SK-N-SH (cell line): ENCODE measurements around the gene GNG12. TPM values are rescaled to one million over a fixed set of nuclear protein-coding genes. Genes with fewer than 3 reads are reported as not detected.

ENCODE experiments used
- CTCF ChIA-PET: fragments of 300-600, 350-600 bp; formaldehyde crosslinking; extraction: SDS; loops from one replicate; lab custom pipeline; 2021; lab: Yijun Ruan, JAX
- POLR2A ChIA-PET: fragments of 350-600 bp; sonication (Branson Sonifier 250); formaldehyde crosslinking; extraction: SDS; loops from one replicate; lab custom pipeline; 2020; ENCODE audit warnings: antibody characterized with exemption, inconsistent platforms; lab: Yijun Ruan, JAX
- DNase-seq: peaks from one replicate; pipeline ENCODE4 v3.0.0; 2012
- H2AFZ ChIP-seq: fragments of 200-600 bp; sonication (generic); 2 replicates; pipeline ENCODE4 v1.8.1; 2016; ENCODE audit warnings: antibody characterized with exemption, mild to moderate bottlenecking, low read depth
- H3F3A ChIP-seq: fragments of 200-600 bp; sonication (generic); replicated peaks from 2 replicates; pipeline ENCODE3; 2016; ENCODE audit warnings: antibody characterized with exemption, mild to moderate bottlenecking; ENCODE audit not compliant: insufficient read depth
- H3K27ac ChIP-seq, 2 experiments: fragments of 200-500 bp in 1 of 2; fragments of 200-600 bp in 1 of 2; sonication (Bioruptor generic) in 1 of 2; sonication (generic), shearing (Covaris generic) in 1 of 2; 2 replicates each; pipeline versions ENCODE4 v1.5.1 to v1.6.1; 2014 to 2016; ENCODE audit warnings: low read depth in 2 of 2, inconsistent platforms in 1 of 2, low read length in 1 of 2, mild to moderate bottlenecking in 1 of 2, mixed read lengths in 1 of 2
- H3K27me3 ChIP-seq: fragments of 200-600 bp; sonication (generic), shearing (Covaris generic); 2 replicates; pipeline ENCODE4 v1.6.1; 2016; ENCODE audit warnings: mixed run types; ENCODE audit not compliant: insufficient read depth
- H3K36me3 ChIP-seq, 2 experiments: fragments of 200-500 bp in 1 of 2; fragments of 200-600 bp in 1 of 2; sonication (Bioruptor generic) in 1 of 2; sonication (generic) in 1 of 2; replicated peaks in 1 of 2; 2 replicates each; pipeline versions ENCODE3 to v1.5.1; 2014 to 2016; ENCODE audit warnings: low read length in 1 of 2, mild to moderate bottlenecking in 1 of 2; ENCODE audit not compliant: insufficient read depth in 2 of 2, control insufficient read depth in 1 of 2
- H3K4me1 ChIP-seq, 2 experiments: fragments of 200-500 bp in 1 of 2; fragments of 200-600 bp in 1 of 2; sonication (Bioruptor generic) in 1 of 2; sonication (generic), shearing (Covaris generic) in 1 of 2; 2 replicates each; pipeline versions ENCODE4 v1.5.1 to v1.6.1; 2014 to 2016; ENCODE audit warnings: low read depth in 1 of 2, low read length in 1 of 2, mixed run types in 1 of 2; ENCODE audit not compliant: insufficient read depth in 2 of 2, control insufficient read depth in 1 of 2
- H3K4me2 ChIP-seq: fragments of 200-600 bp; sonication (generic), shearing (Covaris generic); 2 replicates; pipeline ENCODE4 v1.6.1; 2017; ENCODE audit warnings: mixed run types
- H3K4me3 ChIP-seq, 2 experiments: fragments of 200-500 bp in 1 of 2; fragments of 200-600 bp in 1 of 2; sonication (Bioruptor generic) in 1 of 2; sonication (generic), shearing (Covaris generic) in 1 of 2; 2 replicates each; pipeline versions ENCODE4 v1.5.1 to v1.8.1; 2014 to 2016; ENCODE audit warnings: low read depth in 2 of 2, inconsistent platforms in 1 of 2, low read length in 1 of 2, mild to moderate bottlenecking in 1 of 2, mixed read lengths in 1 of 2, moderate library complexity in 1 of 2
- H3K79me2 ChIP-seq: fragments of 200-600 bp; sonication (generic); 2 replicates; pipeline ENCODE4 v1.8.1; 2017; ENCODE audit warnings: mild to moderate bottlenecking; ENCODE audit not compliant: insufficient read depth
- H3K9ac ChIP-seq: fragments of 200-600 bp; sonication (generic); 2 replicates; pipeline ENCODE4 v1.6.1; 2017; ENCODE audit warnings: mixed run types
- H3K9me2 ChIP-seq: fragments of 200-600 bp; sonication (generic); 2 replicates; pipeline ENCODE4 v1.6.1; 2017; ENCODE audit warnings: mixed run types
- H3K9me3 ChIP-seq: fragments of 200-600 bp; sonication (generic); 2 replicates; pipeline ENCODE4 v1.6.1; 2017; ENCODE audit warnings: mixed run types, mild to moderate bottlenecking, moderate library complexity
- H4K20me1 ChIP-seq: fragments of 200-600 bp; sonication (generic); 2 replicates; pipeline ENCODE4 v1.6.1; 2017; ENCODE audit warnings: mild to moderate bottlenecking, mixed run types; ENCODE audit not compliant: insufficient read depth
- CHD2 ChIP-seq: fragments of 150-350 bp; IDR thresholded peaks from 2 replicates; pipeline ENCODE4 v1.6.1; 2018; ENCODE audit warnings: low read length; ENCODE audit not compliant: partially characterized antibody
- EP300 ChIP-seq, 2 experiments: IDR thresholded peaks; 2 replicates each; pipeline versions ENCODE4 v1.4.0 to v1.6.1; 2012; ENCODE audit warnings: borderline replicate concordance in 1 of 2, low read depth in 1 of 2, low read length in 1 of 2
- FOXM1 ChIP-seq: IDR thresholded peaks from 2 replicates; pipeline ENCODE4 v1.4.0; 2012; ENCODE audit warnings: low read depth, mild to moderate bottlenecking
- JUND ChIP-seq: IDR thresholded peaks from 2 replicates; pipeline ENCODE4 v1.4.0; 2012
- MXI1 ChIP-seq: IDR thresholded peaks from 2 replicates; pipeline ENCODE4 v1.6.1; 2012; ENCODE audit warnings: mild to moderate bottlenecking, low read depth, low read length, improper control_type of control experiment
- NFIC ChIP-seq: IDR thresholded peaks from 2 replicates; pipeline ENCODE4 v1.4.0; 2012; ENCODE audit warnings: borderline replicate concordance
- NRF1 ChIP-seq: IDR thresholded peaks from 2 replicates; pipeline ENCODE4 v1.6.1; 2012; ENCODE audit warnings: low read depth, mild to moderate bottlenecking, low read length
- POLR2AphosphoS5 ChIP-seq: IDR thresholded peaks from 2 replicates; pipeline ENCODE4 v1.6.1; 2012; ENCODE audit warnings: low read depth, low read length
- RAD21 ChIP-seq: IDR thresholded peaks from 2 replicates; pipeline ENCODE4 v1.6.1; 2012; ENCODE audit warnings: mild to moderate bottlenecking, low read length
- RCOR1 ChIP-seq: fragments of 150-350 bp; IDR thresholded peaks from 2 replicates; pipeline ENCODE4 v1.6.1; 2017; ENCODE audit warnings: antibody characterized with exemption, low read length
- RFX5 ChIP-seq: IDR thresholded peaks from 2 replicates; pipeline ENCODE4 v1.6.1; 2012; ENCODE audit warnings: mild to moderate bottlenecking, improper control_type of control experiment, low read length
- RXRA ChIP-seq: IDR thresholded peaks from 2 replicates; pipeline ENCODE4 v1.4.0; 2012; ENCODE audit warnings: low read depth, mild to moderate bottlenecking, borderline replicate concordance
- SIN3A ChIP-seq: IDR thresholded peaks from 2 replicates; pipeline ENCODE4 v1.6.1; 2012; ENCODE audit warnings: low read depth, mild to moderate bottlenecking, low read length, moderate library complexity, borderline replicate concordance
- SMC3 ChIP-seq: IDR thresholded peaks from 2 replicates; pipeline ENCODE4 v1.6.1; 2012; ENCODE audit warnings: low read depth, low read length, improper control_type of control experiment
- TAF1 ChIP-seq: IDR thresholded peaks from 2 replicates; pipeline ENCODE4 v1.6.1; 2012; ENCODE audit warnings: low read depth, mild to moderate bottlenecking, low read length, moderate library complexity, borderline replicate concordance
- TCF12 ChIP-seq: IDR thresholded peaks from 2 replicates; pipeline ENCODE4 v1.4.0; 2012
- TEAD4 ChIP-seq: IDR thresholded peaks from 2 replicates; pipeline ENCODE4 v1.4.0; 2012; ENCODE audit warnings: mild to moderate bottlenecking, borderline replicate concordance; ENCODE audit not compliant: insufficient read depth
- YY1 ChIP-seq: IDR thresholded peaks from 2 replicates; pipeline ENCODE4 v1.4.0; 2012; ENCODE audit warnings: low read depth, mild to moderate bottlenecking
- WGBS: methylation state at CpG from one replicate; pipeline ENCODE4 v1.1.6; 2017; ENCODE audit warnings: low lambda C conversion rate; 5-methylcytosine and 5-hydroxymethylcytosine counted together
- polyA plus RNA-seq, 3 experiments: library from polyadenylated mRNA; depleted of rRNA; stranded (reverse); fragments of >200 nt; gene quantifications; 2 replicates each; pipeline ENCODE4 v1.2.3, GENCODE V29; 2012
- TF ChIP-seq, protein P1 (sequence below): IDR thresholded peaks from 2 replicates; pipeline ENCODE4 v1.4.0; 2012; ENCODE audit warnings: low read depth, borderline replicate concordance
- TF ChIP-seq, protein P2 (sequence below): IDR thresholded peaks from 2 replicates; pipeline ENCODE4 v1.6.1; 2012; ENCODE audit warnings: mild to moderate bottlenecking, low read depth, low read length, moderate library complexity
- TF ChIP-seq, protein P3 (sequence below): fragments of 150-350 bp; IDR thresholded peaks from 2 replicates; pipeline ENCODE4 v1.6.1; 2017; ENCODE audit warnings: antibody characterized with exemption, low read length, low read depth, borderline replicate concordance

The GNG12 gene
- polyA plus RNA-seq, 1 of the 3 experiments (the other 2 are of a cell fraction) = 41.2 TPM

DNA sequence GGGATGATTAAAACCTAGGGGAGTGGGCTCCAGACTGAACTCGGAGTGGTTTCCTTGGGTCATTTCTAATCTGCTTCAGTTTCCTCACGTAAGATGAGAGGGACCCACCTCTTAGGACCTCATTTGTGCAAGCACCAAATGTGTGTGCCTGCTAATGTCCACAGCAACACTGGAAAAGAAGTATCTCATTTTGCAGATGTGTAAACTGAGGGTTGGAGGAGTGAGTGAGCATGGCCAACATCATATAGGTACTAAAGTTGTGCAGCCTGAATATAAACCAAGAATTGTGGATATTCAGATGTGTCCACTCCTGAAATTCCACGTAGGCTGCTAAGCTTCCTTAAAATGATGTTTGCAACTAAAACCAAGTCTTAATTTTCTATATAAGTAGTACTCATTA, 96.5 kb downstream of the GNG12 start:
- H3K4me3 ChIP-seq = peak overlapping the region in 1 of 2 experiments; percentile 49; a peak in 2 of 4 replicates
- no peaks in the 10 kb centered on the region for H3K9me2 ChIP-seq
- H3K79me2 ChIP-seq = peaks cover 81% of the 10 kb centered on the region
- peak overlapping the region; percentile 82 to 99 for H3K27ac ChIP-seq
- H4K20me1 ChIP-seq = no peaks in the 10 kb centered on the region
- 88% methylated on average over 2 of the region's 3 CpGs for WGBS
- no peaks in the 10 kb centered on the region for H3K36me3 ChIP-seq
- ChIA-PET CTCF (interaction anchor here (0.9 to 2.1 kb wide), 2 partner anchors 23 to 193 kb away, joined by 3 to 14 read pairs; no protein-coding TSS in a partner anchor), POLR2A (no interaction called here)
- TF ChIP-seq RFX5 = no peak
- no peak for TF ChIP-seq SIN3A
- TF ChIP-seq, protein P1, sequence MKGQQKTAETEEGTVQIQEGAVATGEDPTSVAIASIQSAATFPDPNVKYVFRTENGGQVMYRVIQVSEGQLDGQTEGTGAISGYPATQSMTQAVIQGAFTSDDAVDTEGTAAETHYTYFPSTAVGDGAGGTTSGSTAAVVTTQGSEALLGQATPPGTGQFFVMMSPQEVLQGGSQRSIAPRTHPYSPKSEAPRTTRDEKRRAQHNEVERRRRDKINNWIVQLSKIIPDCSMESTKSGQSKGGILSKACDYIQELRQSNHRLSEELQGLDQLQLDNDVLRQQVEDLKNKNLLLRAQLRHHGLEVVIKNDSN = no peak
- TF ChIP-seq, protein P2, sequence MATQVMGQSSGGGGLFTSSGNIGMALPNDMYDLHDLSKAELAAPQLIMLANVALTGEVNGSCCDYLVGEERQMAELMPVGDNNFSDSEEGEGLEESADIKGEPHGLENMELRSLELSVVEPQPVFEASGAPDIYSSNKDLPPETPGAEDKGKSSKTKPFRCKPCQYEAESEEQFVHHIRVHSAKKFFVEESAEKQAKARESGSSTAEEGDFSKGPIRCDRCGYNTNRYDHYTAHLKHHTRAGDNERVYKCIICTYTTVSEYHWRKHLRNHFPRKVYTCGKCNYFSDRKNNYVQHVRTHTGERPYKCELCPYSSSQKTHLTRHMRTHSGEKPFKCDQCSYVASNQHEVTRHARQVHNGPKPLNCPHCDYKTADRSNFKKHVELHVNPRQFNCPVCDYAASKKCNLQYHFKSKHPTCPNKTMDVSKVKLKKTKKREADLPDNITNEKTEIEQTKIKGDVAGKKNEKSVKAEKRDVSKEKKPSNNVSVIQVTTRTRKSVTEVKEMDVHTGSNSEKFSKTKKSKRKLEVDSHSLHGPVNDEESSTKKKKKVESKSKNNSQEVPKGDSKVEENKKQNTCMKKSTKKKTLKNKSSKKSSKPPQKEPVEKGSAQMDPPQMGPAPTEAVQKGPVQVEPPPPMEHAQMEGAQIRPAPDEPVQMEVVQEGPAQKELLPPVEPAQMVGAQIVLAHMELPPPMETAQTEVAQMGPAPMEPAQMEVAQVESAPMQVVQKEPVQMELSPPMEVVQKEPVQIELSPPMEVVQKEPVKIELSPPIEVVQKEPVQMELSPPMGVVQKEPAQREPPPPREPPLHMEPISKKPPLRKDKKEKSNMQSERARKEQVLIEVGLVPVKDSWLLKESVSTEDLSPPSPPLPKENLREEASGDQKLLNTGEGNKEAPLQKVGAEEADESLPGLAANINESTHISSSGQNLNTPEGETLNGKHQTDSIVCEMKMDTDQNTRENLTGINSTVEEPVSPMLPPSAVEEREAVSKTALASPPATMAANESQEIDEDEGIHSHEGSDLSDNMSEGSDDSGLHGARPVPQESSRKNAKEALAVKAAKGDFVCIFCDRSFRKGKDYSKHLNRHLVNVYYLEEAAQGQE = no peak
- TF ChIP-seq CHD2 = no peak
- TF ChIP-seq TAF1 = no peak
- no peak for TF ChIP-seq POLR2AphosphoS5
- TF ChIP-seq YY1 = no peak
- TF ChIP-seq NRF1 = no peak
- no peak for TF ChIP-seq TCF12
- no peak for TF ChIP-seq RXRA
- no peaks in the 10 kb centered on the region for H3K9me3 ChIP-seq
- peaks cover 15 to 43% of the 10 kb centered on the region in 2 experiments; a peak in 3 of 4 replicates for H3K4me1 ChIP-seq
- no peak for DNase-seq
- peak overlapping the region; percentile 80 for H3K4me2 ChIP-seq
- H3K9ac ChIP-seq = peak overlapping the region; percentile 56; the same call in 1 of the 2 replicates
- H2AFZ ChIP-seq = no peak overlapping the region
- H3K27me3 ChIP-seq = no peaks in the 10 kb centered on the region
- H3F3A ChIP-seq = peaks cover 25% of the 10 kb centered on the region

DNA sequence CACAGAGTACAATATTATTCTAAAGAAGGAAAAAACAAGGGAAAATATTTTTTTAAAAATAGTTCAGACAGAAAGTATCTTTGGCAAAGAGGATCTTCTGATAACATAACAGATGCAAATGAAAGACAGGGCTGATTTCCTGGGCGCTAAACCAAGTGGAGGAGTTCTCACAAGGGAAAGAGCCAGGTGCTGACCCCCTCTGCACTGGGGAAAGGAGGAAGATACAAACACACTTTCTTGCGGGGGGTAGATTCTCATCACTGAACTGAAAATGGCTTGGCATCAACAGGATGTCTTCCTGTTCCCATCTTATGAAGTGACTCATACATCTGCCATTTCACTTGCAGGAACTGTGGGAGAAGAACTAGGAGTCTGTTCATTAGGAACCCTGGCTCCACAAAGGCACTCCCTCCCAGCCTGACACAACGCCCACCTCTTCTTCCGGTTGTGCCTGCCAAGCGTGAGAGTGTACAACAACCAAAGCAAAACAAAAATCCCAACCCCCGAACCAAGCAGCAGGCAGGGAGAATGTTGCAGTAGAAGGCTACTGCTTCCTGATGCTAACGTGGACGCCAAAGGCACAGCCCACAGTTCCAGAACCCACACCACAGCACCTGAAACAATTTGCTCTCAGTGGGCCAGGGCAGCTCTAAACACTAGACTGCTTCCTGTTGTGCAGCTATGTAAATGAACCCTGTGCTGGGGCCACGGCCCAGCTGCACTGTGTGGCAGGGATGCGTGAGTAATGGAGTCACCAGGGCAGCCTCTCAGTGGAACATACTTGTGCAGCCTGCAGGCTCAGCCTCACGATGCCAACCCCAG, 97.2 kb downstream of the GNG12 start:
- 6% methylated on average over 10 of the region's 11 CpGs for WGBS
- Histone ChIP-seq H3K9me3 (no peaks in the 10 kb centered on the region), H3K9me2 (no peaks in the 10 kb centered on the region), H3K27ac (peak overlapping the region; percentile 82 to 99), H3K36me3 (no peaks in the 10 kb centered on the region), H2AFZ (peak overlapping the region; percentile 16; the same call in 1 of the 2 replicates), H3K4me1 (peaks cover 15 to 43% of the 10 kb centered on the region in 2 experiments; a peak in 3 of 4 replicates), H3K4me3 (peak overlapping the region; percentile 17 to 49; a peak in 3 of 4 replicates), H3K4me2 (peak overlapping the region; percentile 80), H4K20me1 (no peaks in the 10 kb centered on the region), H3K27me3 (no peaks in the 10 kb centered on the region), H3K79me2 (peaks cover 82% of the 10 kb centered on the region), H3F3A (peaks cover 25% of the 10 kb centered on the region), H3K9ac (peak overlapping the region; percentile 56; the same call in 1 of the 2 replicates)
- ChIA-PET POLR2A (no interaction called here), CTCF (interaction anchor here (0.9 to 1.0 kb wide), 2 partner anchors 175 to 192 kb away, joined by 3 read pairs; no protein-coding TSS in a partner anchor)
- peak; percentile 20 for DNase-seq
- TF ChIP-seq, protein P1 = no peak
- TF ChIP-seq CHD2 = no peak
- TF ChIP-seq TEAD4 = peak; percentile 63; the same call in 1 of the 2 replicates
- no peak for TF ChIP-seq RAD21
- TF ChIP-seq RCOR1 = no peak
- peak; percentile 26 to 65; a peak in 1 of 4 replicates for TF ChIP-seq EP300 (IDR thresholded peaks at IDR 0.05; ENCODE audit: borderline replicate concordance in 1 of 2, low read depth in 1 of 2, low read length in 1 of 2)
- peak; percentile 73 for TF ChIP-seq TCF12
- peak; percentile 84 for TF ChIP-seq NFIC
- TF ChIP-seq MXI1 = no peak
- peak; percentile 81 for TF ChIP-seq JUND
- TF ChIP-seq SMC3 = no peak
- no peak for TF ChIP-seq FOXM1
- TF ChIP-seq, protein P3, sequence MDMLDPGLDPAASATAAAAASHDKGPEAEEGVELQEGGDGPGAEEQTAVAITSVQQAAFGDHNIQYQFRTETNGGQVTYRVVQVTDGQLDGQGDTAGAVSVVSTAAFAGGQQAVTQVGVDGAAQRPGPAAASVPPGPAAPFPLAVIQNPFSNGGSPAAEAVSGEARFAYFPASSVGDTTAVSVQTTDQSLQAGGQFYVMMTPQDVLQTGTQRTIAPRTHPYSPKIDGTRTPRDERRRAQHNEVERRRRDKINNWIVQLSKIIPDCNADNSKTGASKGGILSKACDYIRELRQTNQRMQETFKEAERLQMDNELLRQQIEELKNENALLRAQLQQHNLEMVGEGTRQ = no peak
- peak; percentile 59 for TF ChIP-seq POLR2AphosphoS5
